Lower lobe of right lung (tissue), 2 donors: ENCODE results near the gene KLHL20. TPM values are rescaled to one million over a fixed set of nuclear protein-coding genes. Genes with fewer than 3 reads are reported as not detected.
"Not testable (repeated sequence)": the region's sequence is repeated elsewhere in the genome, so short reads cannot be mapped to it uniquely, and the experiment has no call there.

Experiments used
- ATAC-seq, 2 donors: fragments of 200-7000 bp; cut with Tn5 transposase; one replicate each; pipeline ENCODE4 v1.9.1; 2020 to 2022; ENCODE audit warnings: mild to moderate bottlenecking in 2 of 2, moderate library complexity in 2 of 2
- DNase-seq: peaks from one replicate; pipeline ENCODE4 v3.0.0-alpha.2; 2020
- H3K27ac ChIP-seq: fragments of 200-600 bp; one replicate; pipeline ENCODE4 v1.8.0; 2022
- H3K27me3 ChIP-seq: fragments of 200-600 bp; one replicate; pipeline ENCODE4 v1.8.0; 2022; ENCODE audit warnings: low read depth
- H3K36me3 ChIP-seq: fragments of 200-600 bp; one replicate; pipeline ENCODE4 v1.8.0; 2022; ENCODE audit warnings: mild to moderate bottlenecking
- H3K4me1 ChIP-seq: fragments of 200-600 bp; one replicate; pipeline ENCODE4 v1.8.0; 2022
- H3K4me3 ChIP-seq: fragments of 200-600 bp; one replicate; pipeline ENCODE4 v1.8.0; 2022; ENCODE audit warnings: mild to moderate bottlenecking
- H3K9me3 ChIP-seq: fragments of 200-600 bp; one replicate; pipeline ENCODE4 v1.8.0; 2022
- CTCF ChIP-seq: fragments of 200-600 bp; IDR thresholded peaks from one replicate; pipeline ENCODE4 v1.8.0; 2022; ENCODE audit warnings: antibody characterized with exemption, mild to moderate bottlenecking
- intact Hi-C: fragments of 100-400 bp; cut with DNase I; formaldehyde crosslinking; loops from one replicate; pipeline ENCODE4 v1.11.0; 2022
- total RNA-seq: library from RNA; stranded (reverse); fragmentation: NEBNext Ultra II Directional; extraction: Animal tissue kit (Norgen Biotek cat#: 25700); gene quantifications from one replicate; pipeline ENCODE4 v1.2.1, GENCODE V29; 2021
- donor health status: DM: no; HTN: yes; CAD: no; lungs with severe emphysema.

KLHL20 gene
- total RNA-seq, 1 donor from 2014 or later, result 24.9 TPM

GRCh38 chr1:173688300-173688699 is 26.5 kb upstream of the KLHL20 start:
- DNase-seq (no peak), ATAC-seq (no peak)
- Histone ChIP-seq H3K9me3 (no peaks in the 10 kb centered on the region), H3K4me3 (no peak overlapping the region), H3K4me1 (no peaks in the 10 kb centered on the region), H3K27ac (no peak overlapping the region), H3K36me3 (no peaks in the 10 kb centered on the region), H3K27me3 (no peaks in the 10 kb centered on the region)
- no peak for TF ChIP-seq CTCF
- intact Hi-C loops, result no loop called here

GRCh38 chr1:173693238-173693637 is 21.5 kb upstream of the KLHL20 start:
- ATAC-seq (no peak), DNase-seq (no peak)
- H3K4me3 ChIP-seq, result no peak overlapping the region
- no peak for TF ChIP-seq CTCF
- H3K27ac ChIP-seq, result no peak overlapping the region
- intact Hi-C loops, result no loop called here
- H3K27me3 ChIP-seq, result no peaks in the 10 kb centered on the region
- H3K4me1 ChIP-seq, result no peaks in the 10 kb centered on the region
- H3K36me3 ChIP-seq, result no peaks in the 10 kb centered on the region
- H3K9me3 ChIP-seq, result no peaks in the 10 kb centered on the region

- H3K4me3 ChIP-seq, intact Hi-C loops, DNase-seq, H3K9me3 ChIP-seq, H3K27me3 ChIP-seq, H3K36me3 ChIP-seq, H3K4me1 ChIP-seq, H3K27ac ChIP-seq, ATAC-seq: not testable (repeated sequence)
Observed at GRCh38 chr1:173701299-173701698, 13.5 kb upstream of the KLHL20 start.

GRCh38 chr1:173702736-173703135 is 12.0 kb upstream of the KLHL20 start:
- Histone ChIP-seq H3K36me3 (no peaks in the 10 kb centered on the region), H3K4me3 (no peak overlapping the region), H3K27ac (no peak overlapping the region), H3K4me1 (no peaks in the 10 kb centered on the region), H3K9me3 (no peaks in the 10 kb centered on the region), H3K27me3 (no peaks in the 10 kb centered on the region)
- TF ChIP-seq CTCF, result no peak
- DNase-seq, result no peak
- no peak for ATAC-seq
- intact Hi-C loops, result no loop called here

GRCh38 chr1:173705117-173705516 is 9.7 kb upstream of the KLHL20 start:
- Histone ChIP-seq H3K9me3 (no peaks in the 10 kb centered on the region), H3K4me1 (no peaks in the 10 kb centered on the region), H3K4me3 (no peak overlapping the region), H3K27me3 (peaks cover 7% of the 10 kb centered on the region), H3K36me3 (no peaks in the 10 kb centered on the region), H3K27ac (no peak overlapping the region)
- intact Hi-C loops, result no loop called here
- no peak for TF ChIP-seq CTCF
- no peak for ATAC-seq
- no peak for DNase-seq

GRCh38 chr1:173708787-173709186 is 6.0 kb upstream of the KLHL20 start:
- no peak for DNase-seq
- no peaks in the 10 kb centered on the region for H3K36me3 ChIP-seq

More at GRCh38 chr1:173708787-173709186, 6.0 kb upstream of the KLHL20 start:
- intact Hi-C loops, result no loop called here
- Histone ChIP-seq H3K27ac (no peak overlapping the region), H3K4me1 (no peaks in the 10 kb centered on the region), H3K27me3 (peaks cover 13% of the 10 kb centered on the region), H3K4me3 (no peak overlapping the region), H3K9me3 (no peaks in the 10 kb centered on the region)
- no peak for TF ChIP-seq CTCF
- no peak for ATAC-seq
